Ovary (tissue), 3 donors: ENCODE data around the gene MARCO.

Source experiments
- CTCF ChIP-seq, 3 donors: fragments of 450-650 bp in 2 of 3; fragments of 200-600 bp in 1 of 3; IDR thresholded peaks; one replicate each; pipeline versions ENCODE4 v1.5.1 to v1.8.0; 2016 to 2022; ENCODE audit warnings: antibody characterized with exemption in 3 of 3, mild to moderate bottlenecking in 1 of 3
- POLR2A ChIP-seq: fragments of 450-650 bp; IDR thresholded peaks from one replicate; pipeline ENCODE4 v1.6.1; 2017; ENCODE audit warnings: antibody characterized with exemption, mild to moderate bottlenecking, moderate library complexity
- donor health status: DM: no; HTN: no; CAD: no.

GRCh38 chr2:119013671-119014070 is 71.7 kb downstream of the MARCO start:
- TF ChIP-seq CTCF (IDR thresholded peaks at IDR 0.05) (no peak), POLR2A (no peak)
